ELF-1 (cell line): Measurements from ENCODE around the gene MYL1.
A peak's percentile ranks its signal among the peaks of the same experiment; 100 is the strongest.

ENCODE experiments used
- DNase-seq: peaks from one replicate; pipeline ENCODE4 v3.0.0-alpha.2; 2016; ENCODE audit warnings: low read depth, low spot score

Gene MYL1

DNA sequence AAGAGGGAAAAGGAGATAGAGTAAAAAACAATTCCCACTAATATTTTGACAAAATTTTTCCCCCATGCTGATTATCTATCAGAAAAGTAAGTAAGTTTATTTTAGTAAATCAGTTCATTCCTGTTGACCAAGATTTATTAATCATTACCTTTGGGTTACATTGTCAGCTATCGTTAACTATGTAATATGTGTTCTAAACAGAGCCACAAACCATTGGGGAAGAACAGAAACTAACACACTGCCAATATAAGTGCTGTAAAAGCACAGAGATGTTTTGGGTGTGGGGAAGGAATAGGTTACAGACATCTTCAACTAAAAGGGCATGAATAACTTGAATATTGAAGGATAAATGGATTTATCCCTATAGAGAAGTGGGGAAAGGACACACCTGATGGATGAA lies 47.3 kb downstream of the MYL1 start:
- no peak for DNase-seq

DNA sequence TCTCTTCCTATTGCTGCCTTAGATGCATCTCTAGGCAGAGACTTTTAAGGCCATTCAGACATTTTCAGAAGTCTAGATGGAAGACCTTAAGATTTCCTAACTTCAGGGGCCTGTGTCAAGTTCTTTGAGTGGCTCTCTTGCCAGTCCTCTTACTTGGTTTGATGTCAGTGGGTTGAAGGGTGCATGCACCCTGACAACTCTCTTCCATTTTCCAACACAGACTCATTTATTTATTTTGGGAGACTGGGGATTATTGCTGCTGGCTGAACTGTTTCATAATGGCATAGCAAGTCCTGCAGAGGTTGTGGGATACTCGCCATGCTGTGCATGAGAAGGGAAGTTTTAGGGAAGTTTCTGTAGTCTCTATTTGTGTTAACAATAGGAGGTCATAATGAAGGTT lies 50.7 kb downstream of the MYL1 start:
- DNase-seq = no peak

DNA sequence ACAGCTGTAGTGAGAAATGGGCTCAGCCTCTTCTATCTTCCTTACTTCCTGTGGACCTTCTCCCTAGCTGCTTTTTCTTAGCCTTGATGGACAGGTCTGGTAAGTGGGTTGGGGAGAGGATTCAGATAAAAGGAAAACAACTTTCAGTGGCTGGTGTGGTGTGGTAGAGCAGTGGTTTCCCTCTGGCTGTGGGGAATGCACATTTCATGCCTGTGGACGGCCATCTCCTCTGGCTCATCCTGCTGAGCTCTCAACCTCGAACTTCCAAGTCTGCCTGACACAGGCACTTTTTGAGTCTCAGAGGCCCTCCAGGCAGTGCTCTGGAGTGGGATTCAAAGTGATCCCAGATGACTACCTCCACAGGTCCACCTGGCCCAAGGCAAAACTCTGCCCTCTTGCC lies 51.1 kb downstream of the MYL1 start:
- DNase-seq = peak; percentile 2

DNA sequence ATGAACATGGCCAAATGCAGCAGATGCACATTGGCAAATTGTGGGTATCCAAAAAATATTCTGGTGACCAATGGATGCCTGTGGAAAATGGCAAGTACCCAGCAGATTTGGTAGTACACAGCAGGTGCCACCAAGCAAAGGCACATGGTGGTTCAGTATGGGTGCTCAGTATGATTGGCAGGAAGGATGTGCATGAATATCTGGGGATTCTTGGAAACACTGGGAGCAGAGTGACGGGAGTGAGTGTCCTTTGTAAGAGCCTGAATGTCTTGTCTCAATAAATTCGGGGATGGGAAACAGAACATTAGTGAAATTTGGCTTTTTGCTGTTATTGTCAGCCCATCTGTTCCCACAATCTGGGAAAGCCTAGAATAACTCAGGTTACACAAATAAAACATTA lies 52.9 kb downstream of the MYL1 start:
- DNase-seq = no peak

DNA sequence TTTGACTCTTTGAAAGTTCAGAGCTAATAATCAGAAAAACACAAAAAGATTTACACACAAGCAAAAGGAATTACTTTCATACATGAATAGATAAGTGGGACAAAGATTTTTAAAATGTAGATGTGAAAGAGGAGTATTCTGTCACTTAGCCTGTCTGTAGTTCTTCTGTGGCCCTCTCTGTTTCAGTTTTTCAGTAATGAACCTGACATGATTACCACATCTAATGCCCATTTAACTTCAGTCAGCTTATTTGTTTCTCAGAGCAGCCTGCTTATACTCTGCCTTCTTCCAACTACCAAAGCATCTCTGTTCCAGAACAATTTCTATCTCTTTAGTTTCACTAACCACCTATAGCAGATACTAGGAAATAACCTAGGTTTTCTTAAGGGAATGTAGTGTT lies 55.3 kb downstream of the MYL1 start:
- no peak for DNase-seq

DNA sequence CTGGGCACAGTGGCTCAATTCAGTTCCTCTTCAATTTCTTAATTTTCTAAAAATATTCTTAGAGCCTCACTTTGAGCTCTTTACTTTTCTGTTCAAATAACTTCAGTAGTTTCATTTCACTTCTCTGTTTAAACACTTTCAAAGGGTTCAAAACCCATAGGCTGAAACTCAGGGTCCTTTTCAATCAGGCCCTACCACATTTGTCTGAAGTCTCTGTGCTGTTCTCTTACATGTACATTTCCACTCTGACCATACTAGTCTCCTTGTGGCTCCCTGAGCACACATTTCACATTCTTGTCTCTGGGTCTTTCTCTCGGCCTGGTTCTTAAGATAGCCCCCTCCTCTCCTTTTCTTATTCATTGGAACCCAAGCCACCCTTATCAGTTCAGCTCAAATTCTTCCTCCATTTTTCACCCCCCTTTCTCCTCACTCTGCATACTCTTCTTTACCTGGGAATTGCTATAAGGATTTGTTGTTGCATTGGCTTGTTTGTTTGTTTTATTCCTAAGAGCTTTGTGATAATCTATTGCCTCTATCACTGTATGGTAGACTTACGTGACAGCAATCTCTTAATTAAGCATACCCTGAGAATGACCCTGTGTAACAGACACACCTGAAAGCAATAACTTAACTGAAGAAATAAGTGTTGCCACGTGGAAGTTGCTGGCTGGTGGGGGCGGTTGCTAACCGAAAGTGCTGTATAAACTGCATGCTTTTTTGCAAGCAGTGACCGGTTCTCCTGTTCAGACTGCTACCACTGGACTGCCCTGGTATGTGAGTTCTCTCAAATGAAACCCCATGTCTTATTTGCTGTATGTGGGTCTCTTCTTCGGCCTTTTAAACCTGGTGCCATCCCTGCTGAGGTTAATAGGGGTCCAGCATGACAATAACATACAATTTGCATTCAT lies 62.0 kb downstream of the MYL1 start:
- no peak for DNase-seq

DNA sequence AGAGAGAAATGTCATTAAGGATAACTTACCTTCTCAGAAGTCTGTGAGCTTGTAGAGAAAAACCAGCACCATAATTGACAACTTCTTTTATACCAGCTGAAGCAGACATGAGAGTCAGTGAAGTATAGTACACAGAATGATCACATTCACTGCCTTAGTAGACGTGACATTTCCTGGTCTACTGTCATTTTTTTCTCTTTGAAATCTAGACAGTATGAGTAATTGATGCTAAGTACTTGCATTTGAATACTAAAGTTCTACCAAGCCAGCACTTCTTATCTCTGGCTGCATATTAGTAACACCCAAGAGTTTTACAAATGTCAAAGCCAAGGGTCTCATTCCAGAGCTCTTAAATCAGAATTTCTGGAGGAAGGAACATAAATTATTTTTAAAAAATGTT lies 64.4 kb downstream of the MYL1 start:
- DNase-seq = no peak
